Measurements from ENCODE around the gene CD300LF.

GRCh38 chr17:74756891-74757290 lies 44.2 kb upstream of the CD300LF start:
- TF ChIP-seq CTCF (optimal IDR thresholded peaks at IDR 0.05 in 1 of 3, IDR thresholded peaks at IDR 0.05 in 1 of 3, conservative IDR thresholded peaks at IDR 0.05 in 1 of 3; ENCODE audit: extremely low read depth in 1 of 3, insufficient read depth in 2 of 3, low read length in 3 of 3) (no peak), EZH2 (IDR thresholded peaks at IDR 0.05; ENCODE audit: low read length) (no peak)

Data from keratinocyte (primary cell).